Calu3 (cell line): ENCODE data around the gene TAS2R19. TPM values are rescaled to one million over a fixed set of nuclear protein-coding genes. Genes with fewer than 3 reads are reported as not detected.
"Not testable (repeated sequence)": the region's sequence is repeated elsewhere in the genome, so short reads cannot be mapped to it uniquely, and the experiment has no call there.

Experiments used
- BruUV-seq: library from RNA; stranded (reverse); fragments of 400-500 nt; replicated peaks from 2 replicates; lab custom pipeline; 2021; lab: Mats Ljungman, UMichigan
- CTCF ChIA-PET: fragments of 300-600 bp; sonication (Branson Sonifier 250); formaldehyde crosslinking; loops from one replicate; lab custom pipeline; 2022; ENCODE audit warnings: antibody characterized with exemption; lab: Charles Lee
- DNase-seq: peaks from one replicate; pipeline ENCODE4 v3.0.0; 2022
- H3K27ac Mint-ChIP-seq: one replicate; pipeline ENCODE4 v1.8.0; 2022; ENCODE audit warnings: mixed read lengths; ENCODE audit not compliant: unreplicated experiment
- H3K27me3 Mint-ChIP-seq: one replicate; pipeline ENCODE4 v1.8.0; 2022; ENCODE audit warnings: mixed read lengths; ENCODE audit not compliant: unreplicated experiment
- H3K36me3 Mint-ChIP-seq: one replicate; pipeline ENCODE4 v1.8.0; 2022; ENCODE audit warnings: mild to moderate bottlenecking, moderate library complexity, mixed read lengths; ENCODE audit not compliant: insufficient read depth, unreplicated experiment
- H3K4me1 Mint-ChIP-seq: one replicate; pipeline ENCODE4 v1.8.0; 2022; ENCODE audit warnings: mild to moderate bottlenecking, low read depth, mixed read lengths; ENCODE audit not compliant: unreplicated experiment
- H3K4me3 Mint-ChIP-seq: one replicate; pipeline ENCODE4 v1.8.0; 2022; ENCODE audit warnings: mild to moderate bottlenecking, low read depth, moderate library complexity, mixed read lengths; ENCODE audit not compliant: unreplicated experiment
- H3K9me3 Mint-ChIP-seq: one replicate; pipeline ENCODE4 v1.8.0; 2022; ENCODE audit warnings: low read depth, mixed read lengths; ENCODE audit not compliant: unreplicated experiment
- intact Hi-C: fragments of 100-400 bp; cut with micrococcal nuclease; formaldehyde crosslinking; loops from one replicate; pipeline ENCODE4 v1.10.0; 2022; ENCODE audit not compliant: unreplicated experiment
- total RNA-seq: library from RNA; stranded (reverse); gene quantifications from 2 replicates; pipeline ENCODE4 v1.2.3, GENCODE V29; 2022
- TF ChIP-seq, protein P1 (sequence below): fragments of 200-600 bp; IDR thresholded peaks from one replicate; pipeline ENCODE4 v1.8.0; 2022; ENCODE audit warnings: antibody characterized with exemption; ENCODE audit not compliant: unreplicated experiment

The TAS2R19 gene
- total RNA-seq, 1 experiment from 2014 or later, result 3.2 TPM

DNA sequence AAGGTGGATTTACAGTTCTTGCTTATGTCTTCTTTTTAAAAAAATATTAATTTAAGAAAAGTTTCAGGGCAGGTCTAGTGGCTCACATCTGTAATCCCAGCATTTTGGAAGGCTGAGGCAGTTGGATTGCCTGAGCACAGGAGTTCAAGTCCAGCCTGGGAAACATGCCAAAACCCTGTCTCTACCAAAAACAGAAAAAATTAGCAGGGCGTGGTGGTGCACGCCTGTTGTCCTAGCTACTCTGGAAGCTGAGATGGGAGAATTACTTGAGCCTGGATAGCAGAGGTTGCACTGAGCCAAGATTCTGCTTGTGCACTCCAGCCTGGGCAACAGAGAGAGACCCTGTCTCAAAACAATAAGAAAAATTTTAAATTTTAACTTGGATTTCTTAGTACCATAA lies 45.1 kb upstream of the TAS2R19 start:
- TF ChIP-seq, protein P1, sequence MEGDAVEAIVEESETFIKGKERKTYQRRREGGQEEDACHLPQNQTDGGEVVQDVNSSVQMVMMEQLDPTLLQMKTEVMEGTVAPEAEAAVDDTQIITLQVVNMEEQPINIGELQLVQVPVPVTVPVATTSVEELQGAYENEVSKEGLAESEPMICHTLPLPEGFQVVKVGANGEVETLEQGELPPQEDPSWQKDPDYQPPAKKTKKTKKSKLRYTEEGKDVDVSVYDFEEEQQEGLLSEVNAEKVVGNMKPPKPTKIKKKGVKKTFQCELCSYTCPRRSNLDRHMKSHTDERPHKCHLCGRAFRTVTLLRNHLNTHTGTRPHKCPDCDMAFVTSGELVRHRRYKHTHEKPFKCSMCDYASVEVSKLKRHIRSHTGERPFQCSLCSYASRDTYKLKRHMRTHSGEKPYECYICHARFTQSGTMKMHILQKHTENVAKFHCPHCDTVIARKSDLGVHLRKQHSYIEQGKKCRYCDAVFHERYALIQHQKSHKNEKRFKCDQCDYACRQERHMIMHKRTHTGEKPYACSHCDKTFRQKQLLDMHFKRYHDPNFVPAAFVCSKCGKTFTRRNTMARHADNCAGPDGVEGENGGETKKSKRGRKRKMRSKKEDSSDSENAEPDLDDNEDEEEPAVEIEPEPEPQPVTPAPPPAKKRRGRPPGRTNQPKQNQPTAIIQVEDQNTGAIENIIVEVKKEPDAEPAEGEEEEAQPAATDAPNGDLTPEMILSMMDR, result no peak
- no peaks in the 10 kb centered on the region for H3K36me3 Mint-ChIP-seq
- intact Hi-C loops, result no loop called here
- no peaks in the 10 kb centered on the region for H3K9me3 Mint-ChIP-seq
- no peak for DNase-seq
- CTCF ChIA-PET, result no interaction called here
- no TSS peak for BruUV-seq
- H3K4me1 Mint-ChIP-seq, result no peaks in the 10 kb centered on the region
- no peak overlapping the region for H3K27ac Mint-ChIP-seq
- H3K4me3 Mint-ChIP-seq, result no peak overlapping the region
- no peaks in the 10 kb centered on the region for H3K27me3 Mint-ChIP-seq

DNA sequence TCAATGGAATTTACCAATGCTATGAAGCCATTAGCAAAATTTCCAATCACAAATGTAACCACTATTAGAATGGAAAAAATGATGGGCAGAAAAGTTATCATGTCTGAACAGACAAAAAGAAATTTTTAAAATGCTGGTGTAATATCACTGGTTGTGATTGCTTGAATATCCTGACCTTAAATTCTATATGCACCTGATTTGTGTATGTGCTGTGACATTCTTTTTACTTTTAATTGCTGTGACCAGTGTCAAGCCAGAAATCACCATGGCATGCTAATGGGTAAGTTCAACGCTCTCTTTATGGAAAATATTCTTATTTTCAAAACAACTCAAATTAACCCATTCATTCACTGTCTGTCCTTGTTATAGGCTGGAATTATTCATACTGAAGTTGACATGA lies 39.8 kb upstream of the TAS2R19 start, which contains the start of gene TAS2R46:
TSS of gene TAS2R46 (minus strand) at position 101 of the 400 bp plus-strand sequence. CDS start at position 101, 0 bp downstream.
- H3K27me3 Mint-ChIP-seq, H3K4me3 Mint-ChIP-seq, BruUV-seq, H3K27ac Mint-ChIP-seq, intact Hi-C loops, H3K9me3 Mint-ChIP-seq, H3K4me1 Mint-ChIP-seq, H3K36me3 Mint-ChIP-seq, CTCF ChIA-PET, DNase-seq: not testable (repeated sequence)

DNA sequence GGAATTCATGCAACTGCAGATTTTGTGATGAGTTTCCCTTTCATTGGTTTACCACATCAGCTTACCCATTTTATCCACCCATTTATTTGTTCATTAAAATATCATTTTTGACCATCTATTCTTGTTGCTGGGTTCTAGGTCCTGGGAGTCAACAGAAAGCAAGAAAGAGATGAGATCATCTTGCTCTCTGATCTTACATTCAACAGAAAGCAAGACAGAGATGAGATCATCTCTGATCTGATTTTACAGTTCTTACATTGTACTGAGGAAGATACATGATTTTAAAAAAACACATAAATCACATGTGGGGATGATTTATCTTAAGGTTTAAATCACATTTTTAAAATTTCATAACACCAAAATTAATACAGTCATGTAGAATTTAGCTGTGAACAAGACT lies 37.4 kb upstream of the TAS2R19 start:
- H3K9me3 Mint-ChIP-seq, result no peaks in the 10 kb centered on the region
- no peak for DNase-seq
- no TSS peak for BruUV-seq
- TF ChIP-seq, protein P1, result no peak
- no peaks in the 10 kb centered on the region for H3K36me3 Mint-ChIP-seq
- H3K4me3 Mint-ChIP-seq, result no peak overlapping the region
- H3K4me1 Mint-ChIP-seq, result peaks cover 10% of the 10 kb centered on the region
- no peaks in the 10 kb centered on the region for H3K27me3 Mint-ChIP-seq
- H3K27ac Mint-ChIP-seq, result no peak overlapping the region
- intact Hi-C loops, result no loop called here
- CTCF ChIA-PET, result no interaction called here

DNA sequence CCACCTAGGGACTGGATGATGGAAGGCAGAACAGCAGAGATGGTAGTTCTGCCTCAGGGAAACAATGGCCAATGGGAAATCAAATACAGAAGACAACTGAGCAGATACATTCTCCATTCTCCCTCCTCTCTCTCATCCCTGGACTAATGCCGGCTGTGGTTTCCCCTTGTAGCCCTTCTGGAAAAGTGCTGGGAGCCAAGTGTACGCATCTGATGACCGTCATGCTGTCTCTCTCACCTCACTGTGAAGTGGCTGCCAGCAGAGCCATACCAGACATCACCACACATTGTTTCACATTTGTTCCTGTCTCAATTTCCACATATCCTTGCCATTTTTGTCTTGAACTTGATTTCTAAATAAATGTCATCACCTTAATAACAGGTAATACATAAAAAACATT lies 36.6 kb upstream of the TAS2R19 start:
- BruUV-seq, result no TSS peak
- intact Hi-C loops, result no loop called here
- TF ChIP-seq, protein P1, result no peak
- H3K4me1 Mint-ChIP-seq, result peaks cover 10% of the 10 kb centered on the region
- H3K4me3 Mint-ChIP-seq, result no peak overlapping the region
- CTCF ChIA-PET, result no interaction called here
- H3K9me3 Mint-ChIP-seq, result no peaks in the 10 kb centered on the region
- no peak for DNase-seq
- H3K27ac Mint-ChIP-seq, result no peak overlapping the region
- H3K36me3 Mint-ChIP-seq, result no peaks in the 10 kb centered on the region
- no peaks in the 10 kb centered on the region for H3K27me3 Mint-ChIP-seq

DNA sequence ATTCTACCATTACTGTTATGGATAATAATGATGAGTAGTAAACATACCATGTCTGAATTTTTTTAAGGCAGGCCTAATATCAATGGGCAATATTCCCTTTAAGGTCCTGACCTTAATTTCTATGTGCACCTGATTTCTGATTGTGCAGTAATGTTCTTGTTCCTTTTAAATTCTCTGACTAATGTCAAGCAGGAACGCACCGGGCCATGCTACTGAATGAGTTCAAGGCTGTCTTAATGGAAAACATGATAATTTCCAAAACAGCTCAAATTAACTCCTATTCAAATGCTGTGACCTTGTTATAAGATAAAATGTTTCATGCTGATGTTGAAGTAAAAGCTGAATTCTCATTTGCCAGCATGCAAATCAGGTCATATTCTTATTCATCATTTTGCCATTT lies 32.9 kb upstream of the TAS2R19 start:
- no peaks in the 10 kb centered on the region for H3K27me3 Mint-ChIP-seq
- CTCF ChIA-PET, result no interaction called here

DNA sequence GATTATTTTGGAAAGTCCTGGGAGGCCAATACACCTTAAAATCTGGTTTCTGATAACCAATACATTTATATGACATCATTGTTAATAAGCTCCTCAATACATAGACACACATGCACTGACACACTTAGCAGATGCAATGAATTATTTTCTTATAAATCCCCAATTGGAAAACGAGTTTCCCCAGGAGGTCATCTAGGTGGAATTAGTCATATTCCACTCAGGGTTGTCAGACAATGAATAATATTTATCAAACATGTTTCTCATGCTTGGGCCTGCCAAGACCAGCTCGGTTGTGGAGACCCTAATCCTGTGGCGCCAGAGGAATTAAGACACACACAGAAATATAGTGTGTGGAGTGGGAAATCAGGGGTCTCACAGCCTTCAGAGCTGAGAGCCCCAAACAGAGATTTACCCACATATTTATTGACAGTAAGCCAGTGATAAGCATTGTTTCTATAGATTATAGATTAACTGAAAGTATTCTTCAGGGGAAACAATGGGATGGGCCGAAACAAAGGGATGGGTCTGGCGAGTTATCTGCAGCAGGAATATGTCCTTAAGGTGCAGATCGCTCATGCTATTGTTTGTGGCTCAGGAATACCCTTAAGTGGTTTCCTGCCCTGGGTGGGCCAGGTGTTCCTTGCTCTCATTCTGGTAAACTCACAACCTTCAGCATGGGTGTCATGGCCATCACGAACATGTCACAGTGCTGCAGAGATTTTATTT lies 27.5 kb upstream of the TAS2R19 start:
- H3K4me3 Mint-ChIP-seq, DNase-seq, H3K9me3 Mint-ChIP-seq, H3K4me1 Mint-ChIP-seq, H3K36me3 Mint-ChIP-seq, CTCF ChIA-PET, H3K27ac Mint-ChIP-seq, BruUV-seq, H3K27me3 Mint-ChIP-seq, intact Hi-C loops: not testable (repeated sequence)

More for the DNA sequence above, 32.9 kb upstream of the TAS2R19 start:
- intact Hi-C loops, result loop anchor here (2.0 kb wide), 1 partner anchor 29 kb away; no protein-coding TSS in a partner anchor
- peaks cover 7% of the 10 kb centered on the region for H3K9me3 Mint-ChIP-seq
- H3K4me1 Mint-ChIP-seq, result peaks cover 10% of the 10 kb centered on the region
- no TSS peak for BruUV-seq
- TF ChIP-seq, protein P1, result no peak
- no peak overlapping the region for H3K4me3 Mint-ChIP-seq
- no peak overlapping the region for H3K27ac Mint-ChIP-seq
- DNase-seq, result no peak
- H3K36me3 Mint-ChIP-seq, result no peaks in the 10 kb centered on the region

DNA sequence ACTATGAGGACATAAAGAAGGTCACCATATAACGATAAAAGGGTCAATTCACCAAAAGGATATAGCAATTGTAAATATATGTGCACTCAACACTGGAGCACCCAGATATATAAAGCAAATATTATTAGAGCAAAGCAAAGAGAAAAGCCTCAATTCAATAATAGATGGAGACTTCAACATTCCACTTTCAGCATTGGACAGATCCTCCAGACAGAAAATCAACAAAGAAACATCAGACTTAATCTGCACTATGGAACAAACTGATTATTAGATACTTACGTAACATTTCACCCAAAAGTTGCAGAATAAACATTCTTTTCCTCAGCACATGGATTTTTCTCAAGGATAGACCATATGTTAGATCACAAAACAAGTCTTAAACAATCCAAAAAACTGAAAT lies 18.9 kb upstream of the TAS2R19 start:
- CTCF ChIA-PET, result not testable (repeated sequence)

More for the DNA sequence above, 18.9 kb upstream of the TAS2R19 start:
- DNase-seq, BruUV-seq, intact Hi-C loops, H3K27me3 Mint-ChIP-seq, H3K4me3 Mint-ChIP-seq, H3K4me1 Mint-ChIP-seq, H3K36me3 Mint-ChIP-seq, H3K27ac Mint-ChIP-seq, H3K9me3 Mint-ChIP-seq: not testable (repeated sequence)
